ENCODE measurements around the gene MLYCD.

The MLYCD gene

GRCh38 chr16:83899272-83899897 lies 470 bp downstream of the MLYCD start:
- no peak for DNase-seq (ENCODE audit: low read depth, low spot score)

- DNase-seq (ENCODE audit: low read depth, low spot score): no peak
Observed at GRCh38 chr16:83899978-83900377, 1.1 kb downstream of the MLYCD start.

- no peak for DNase-seq (ENCODE audit: low read depth, low spot score)
Observed at GRCh38 chr16:83900571-83900970, 1.7 kb downstream of the MLYCD start.

GRCh38 chr16:83901101-83901500 lies 2.2 kb downstream of the MLYCD start:
- DNase-seq (ENCODE audit: low read depth, low spot score): no peak

GRCh38 chr16:83903751-83904150 lies 4.8 kb downstream of the MLYCD start:
- DNase-seq (ENCODE audit: low read depth, low spot score): no peak

GRCh38 chr16:83906683-83907082 lies 7.8 kb downstream of the MLYCD start:
- DNase-seq (ENCODE audit: low read depth, low spot score): no peak

- no peak for DNase-seq (ENCODE audit: low read depth, low spot score)
Observed at GRCh38 chr16:83907111-83907510, 8.2 kb downstream of the MLYCD start.

GRCh38 chr16:83907631-83908250 lies 8.8 kb downstream of the MLYCD start:
- no peak for DNase-seq (ENCODE audit: low read depth, low spot score)

GRCh38 chr16:83908798-83909197 lies 9.9 kb downstream of the MLYCD start:
- DNase-seq (ENCODE audit: low read depth, low spot score): no peak

GRCh38 chr16:83911290-83911689 lies 12.4 kb downstream of the MLYCD start:
- no peak for DNase-seq (ENCODE audit: low read depth, low spot score)

- no peak for DNase-seq (ENCODE audit: low read depth, low spot score)
Observed at GRCh38 chr16:83912519-83913244, 13.8 kb downstream of the MLYCD start.

GRCh38 chr16:83913245-83913633 lies 14.3 kb downstream of the MLYCD start:
- no peak for DNase-seq (ENCODE audit: low read depth, low spot score)

- DNase-seq (ENCODE audit: low read depth, low spot score): no peak
Observed at GRCh38 chr16:83914091-83914710, 15.3 kb downstream of the MLYCD start.

- no peak for DNase-seq (ENCODE audit: low read depth, low spot score)
Observed at GRCh38 chr16:83915081-83915480, 16.2 kb downstream of the MLYCD start.

- DNase-seq (ENCODE audit: low read depth, low spot score): no peak
Observed at GRCh38 chr16:83915491-83915890, 16.6 kb downstream of the MLYCD start.

- no peak for DNase-seq (ENCODE audit: low read depth, low spot score)
Observed at GRCh38 chr16:83917152-83918120, 18.5 kb downstream of the MLYCD start.

- no peak for DNase-seq (ENCODE audit: low read depth, low spot score)
Observed at GRCh38 chr16:83920894-83921491, 22.1 kb downstream of the MLYCD start.

- DNase-seq (ENCODE audit: low read depth, low spot score): no peak
Observed at GRCh38 chr16:83923581-83924365, 24.9 kb downstream of the MLYCD start.

GRCh38 chr16:83924686-83925085 lies 25.8 kb downstream of the MLYCD start:
- no peak for DNase-seq (ENCODE audit: low read depth, low spot score)

Measured in brain pericyte (primary cell).